Frontal cortex (tissue), 4 donors: ENCODE measurements around the gene TEK. TPM values are rescaled to one million over a fixed set of nuclear protein-coding genes. Genes with fewer than 3 reads are reported as not detected.

Experiments
- DNase-seq, 2 donors: peaks; one replicate each; pipeline ENCODE4 v3.0.0; 2012; ENCODE audit warnings: low spot score in 2 of 2
- FAIRE-seq: peaks from 2 replicates; lab custom pipeline; 2012; peaks lifted over from hg19 to GRCh38; lab: Jason Lieb, UNC
- total RNA-seq: library from RNA; depleted of rRNA; stranded (reverse); fragments of >200 nt; gene quantifications from one replicate; pipeline ENCODE4 v1.2.3, GENCODE V29; 2014
- donor health status: control.
- donor health status: control.
- donor health status: control.

TEK gene
- total RNA-seq, 1 donor from 2014 or later, result 6.9 TPM

DNA sequence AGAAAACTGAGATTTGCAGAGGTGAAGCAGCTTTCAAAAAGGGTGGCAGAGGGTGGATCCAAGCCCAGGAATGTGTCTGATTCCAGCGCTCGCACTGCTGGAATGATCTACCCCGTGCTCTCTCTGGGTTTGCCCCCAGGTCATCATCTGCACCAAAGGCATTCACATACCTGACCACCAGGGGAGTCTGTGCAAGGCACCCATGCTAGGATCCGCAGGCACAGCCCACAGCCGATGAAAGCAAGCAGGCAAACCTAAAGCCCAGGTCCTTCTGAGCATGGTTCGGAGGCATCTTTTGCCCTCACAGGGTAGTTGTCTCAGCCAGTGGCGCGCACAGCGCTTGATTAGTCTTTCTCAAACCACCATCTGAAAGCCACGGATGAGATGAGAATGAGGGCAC is 56.6 kb downstream of the TEK start:
- DNase-seq, result no peak
- no peak for FAIRE-seq

DNA sequence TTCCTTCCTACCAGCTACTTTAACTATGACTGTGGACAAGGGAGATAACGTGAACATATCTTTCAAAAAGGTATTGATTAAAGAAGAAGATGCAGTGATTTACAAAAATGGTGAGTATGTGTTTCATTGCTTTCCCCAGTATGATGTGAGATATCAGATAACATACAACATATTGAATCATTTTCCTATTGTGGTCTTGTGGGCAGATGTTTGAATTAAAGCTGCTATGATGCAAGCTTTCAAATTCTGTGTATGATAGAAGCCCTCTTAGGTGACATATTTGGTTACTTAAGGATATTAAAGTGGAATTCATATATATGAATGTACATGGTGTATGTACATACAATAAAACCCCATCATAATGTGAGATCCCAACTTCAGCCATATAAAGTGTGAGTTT is 59.5 kb downstream of the TEK start:
- no peak for DNase-seq
- FAIRE-seq, result no peak

DNA sequence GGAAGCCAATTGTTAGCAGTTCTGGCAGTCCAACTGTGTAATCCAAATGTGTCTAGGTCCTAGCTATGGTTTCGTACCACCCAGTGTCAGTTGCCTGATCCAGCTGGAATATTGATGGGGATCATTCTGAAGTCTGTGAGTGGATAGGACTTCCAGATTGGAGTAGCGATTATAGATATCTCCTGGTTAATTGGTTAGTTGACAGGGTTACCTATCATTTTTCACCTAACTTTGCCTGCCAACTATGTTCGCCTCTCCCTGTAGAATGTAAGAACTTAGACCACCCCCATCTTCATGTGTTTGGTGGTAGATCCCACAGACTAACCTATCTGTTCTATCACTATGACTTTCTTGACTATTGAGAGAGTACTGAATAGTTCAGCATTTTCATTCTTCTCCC is 59.9 kb downstream of the TEK start:
- FAIRE-seq (no peak), DNase-seq (no peak)

DNA sequence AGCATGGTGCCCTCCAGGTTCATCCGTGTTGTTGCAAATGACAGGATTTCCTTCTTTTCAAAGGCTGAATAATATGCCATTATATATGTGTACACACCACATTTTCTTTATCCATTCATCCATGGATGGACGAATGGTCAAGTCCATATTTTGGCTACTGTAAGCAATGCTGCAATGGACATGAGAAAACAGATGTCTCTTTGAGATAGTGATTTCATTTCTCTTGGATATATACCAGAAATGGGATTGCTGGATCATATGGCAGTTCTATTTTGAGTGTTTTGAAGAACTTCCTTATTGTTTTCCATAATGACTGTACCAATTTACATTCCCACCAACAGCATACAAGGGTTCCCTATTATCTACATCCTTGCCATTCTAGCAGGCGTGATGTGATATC is 67.9 kb downstream of the TEK start:
- FAIRE-seq, result no peak
- no peak for DNase-seq

DNA sequence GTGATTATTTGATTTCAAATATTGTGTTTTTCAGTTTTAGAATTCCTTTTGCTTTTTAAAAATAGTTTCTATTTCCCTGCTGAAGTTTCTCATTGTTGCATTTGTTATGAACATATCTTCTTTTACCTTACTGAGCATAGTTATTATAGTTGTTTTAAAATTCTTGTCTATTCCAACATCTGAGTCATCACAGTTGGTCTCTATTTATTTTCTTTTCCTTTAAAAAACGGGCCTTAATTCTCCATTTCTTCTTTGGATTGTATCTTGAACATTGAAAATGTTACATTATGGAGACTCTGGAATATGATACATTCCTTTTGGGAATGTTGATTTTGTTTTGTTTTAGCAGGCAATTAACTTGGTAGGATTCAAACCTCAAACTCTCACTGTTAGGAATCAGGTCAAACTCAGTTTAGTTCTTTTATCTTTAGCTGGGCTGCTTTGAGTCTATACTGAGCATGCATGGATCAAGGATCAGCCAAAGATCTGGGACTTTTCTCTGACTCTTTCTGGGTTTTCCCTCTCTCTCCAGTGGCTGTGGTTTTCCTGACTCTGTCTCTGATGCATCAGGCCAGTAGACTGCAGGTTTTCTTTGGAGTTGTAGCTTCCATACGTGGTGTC is 70.3 kb downstream of the TEK start:
- DNase-seq, result no peak
- no peak for FAIRE-seq

DNA sequence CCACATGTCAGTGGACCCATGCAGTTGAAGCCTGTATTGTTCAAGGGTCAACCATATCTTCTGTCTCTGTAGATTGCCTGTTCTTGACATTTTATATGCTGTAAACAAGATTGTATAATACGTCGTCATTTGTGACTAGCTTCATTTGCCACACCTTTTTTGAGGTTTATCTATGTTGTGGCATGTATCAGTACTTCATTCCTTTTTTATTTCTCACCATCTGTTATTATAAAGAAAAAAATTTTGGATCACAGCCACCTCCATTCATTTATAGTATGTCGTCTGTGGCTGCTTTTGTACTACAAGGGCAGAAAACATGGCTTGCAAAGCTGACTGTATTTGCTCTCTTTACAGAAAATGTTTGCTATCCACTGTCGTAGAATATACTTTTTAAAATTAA is 72.4 kb downstream of the TEK start:
- DNase-seq (no peak), FAIRE-seq (no peak)

DNA sequence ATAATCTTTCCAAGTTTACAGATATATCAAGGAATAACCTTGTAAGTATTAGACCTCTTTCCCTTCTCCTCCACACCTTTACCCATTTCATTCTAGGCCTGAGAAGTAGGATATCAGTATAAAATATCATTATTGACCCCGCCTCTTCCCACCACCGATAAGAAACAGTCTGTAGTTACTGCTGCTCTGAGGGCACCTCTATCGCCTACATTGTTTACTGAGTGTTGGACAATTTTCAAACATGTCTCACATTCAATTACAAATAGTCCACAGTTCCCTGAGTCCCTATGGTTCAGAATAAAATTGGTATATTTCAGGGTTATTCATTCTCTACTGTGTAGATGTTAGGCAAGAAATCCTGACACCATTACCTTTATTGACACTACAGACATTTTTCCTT is 73.4 kb downstream of the TEK start:
- FAIRE-seq, result no peak
- DNase-seq, result no peak

DNA sequence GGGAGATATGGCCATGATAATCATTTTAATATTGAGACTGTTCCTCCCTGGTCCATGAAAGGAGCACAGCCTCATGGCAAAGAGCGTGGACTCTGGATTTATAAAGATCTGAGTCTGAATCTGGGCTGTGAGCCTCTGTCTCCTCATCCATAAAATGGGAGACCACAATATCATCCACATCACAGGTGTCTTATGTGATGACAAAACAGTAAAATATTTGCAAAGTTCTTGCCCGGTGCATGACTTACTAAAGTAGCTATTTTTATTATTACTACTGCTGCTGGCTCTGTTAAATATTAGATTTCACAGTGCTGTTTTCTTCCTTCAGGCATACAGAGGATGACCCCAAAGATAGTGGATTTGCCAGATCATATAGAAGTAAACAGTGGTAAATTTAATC is 74.1 kb downstream of the TEK start:
- no peak for FAIRE-seq
- DNase-seq, result no peak

DNA sequence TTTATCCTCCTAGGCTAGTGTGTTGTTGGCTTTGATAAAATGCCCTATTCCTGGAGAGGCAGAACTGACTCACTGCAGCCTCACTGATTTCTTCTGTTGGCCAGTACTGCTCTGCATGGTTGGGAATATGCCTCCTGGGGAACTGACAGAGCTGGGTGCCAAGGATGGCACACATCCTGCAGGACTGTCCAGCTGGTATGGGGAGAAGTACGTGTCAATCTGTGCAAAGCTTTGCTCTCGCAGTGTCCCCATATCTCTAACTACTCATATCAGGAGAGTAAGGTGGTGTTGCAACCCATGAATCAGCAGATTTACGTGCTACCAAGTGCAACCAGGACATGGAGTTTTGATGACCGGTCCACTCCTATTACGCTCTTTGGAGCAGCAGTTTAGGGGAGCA is 74.7 kb downstream of the TEK start:
- DNase-seq (no peak), FAIRE-seq (no peak)

DNA sequence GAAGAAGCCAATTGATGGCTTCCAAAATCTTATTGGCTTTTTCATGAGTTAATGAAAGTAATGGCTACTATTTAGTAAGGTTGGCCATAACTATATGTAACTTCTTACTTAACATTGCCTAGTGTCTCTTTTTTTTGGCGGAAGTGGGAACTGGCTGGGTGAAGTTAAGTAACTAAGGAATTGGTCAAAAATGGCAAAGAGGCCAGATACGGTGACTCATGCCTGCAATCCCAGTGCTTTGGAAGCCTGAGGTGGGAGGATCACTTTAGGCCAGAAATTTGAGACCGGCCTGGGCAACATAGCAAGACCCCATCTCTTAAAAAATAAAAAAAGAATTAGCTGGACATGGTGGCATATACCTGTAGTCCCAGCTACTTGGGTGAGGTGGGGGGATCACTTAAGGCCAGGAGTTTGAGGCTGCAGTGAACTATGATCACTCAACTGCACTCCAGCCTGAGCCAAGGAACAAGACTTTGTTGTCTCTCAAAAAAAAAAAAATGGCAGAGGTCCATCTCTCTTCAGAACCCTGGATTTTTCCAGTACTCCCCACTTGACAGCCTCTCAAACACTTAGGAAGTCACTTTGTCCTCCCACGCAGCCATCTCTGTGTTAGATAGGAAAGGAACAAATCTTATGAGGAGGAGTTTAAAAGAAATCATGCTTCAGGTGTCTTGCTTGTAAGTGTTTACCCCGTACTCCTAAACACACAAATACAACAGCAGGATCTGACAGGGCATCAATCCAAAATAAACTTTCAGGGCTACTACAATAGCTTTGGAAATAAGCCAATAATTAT is 75.7 kb downstream of the TEK start:
- no peak for FAIRE-seq

DNA sequence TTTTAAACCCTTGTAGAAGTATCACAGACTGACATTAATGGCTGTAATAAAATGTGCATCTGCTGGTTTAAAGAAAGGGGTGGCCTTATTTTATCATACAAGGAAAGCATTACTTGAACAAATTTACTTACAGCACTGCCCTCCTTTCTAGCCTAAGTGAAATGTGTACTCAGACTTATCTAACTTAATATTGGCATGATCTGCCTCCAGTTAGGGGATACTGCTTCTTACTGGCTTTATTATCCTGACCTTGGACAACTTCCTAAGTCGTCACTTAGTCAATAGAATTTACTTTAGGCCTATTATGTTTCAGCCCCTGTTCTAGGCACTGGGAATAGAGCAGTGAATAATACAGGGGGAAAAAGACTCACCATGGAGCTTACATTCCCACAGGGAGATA is 79.4 kb downstream of the TEK start:
- DNase-seq (no peak), FAIRE-seq (no peak)

More for the DNA sequence above, 75.7 kb downstream of the TEK start:
- DNase-seq, result no peak

DNA sequence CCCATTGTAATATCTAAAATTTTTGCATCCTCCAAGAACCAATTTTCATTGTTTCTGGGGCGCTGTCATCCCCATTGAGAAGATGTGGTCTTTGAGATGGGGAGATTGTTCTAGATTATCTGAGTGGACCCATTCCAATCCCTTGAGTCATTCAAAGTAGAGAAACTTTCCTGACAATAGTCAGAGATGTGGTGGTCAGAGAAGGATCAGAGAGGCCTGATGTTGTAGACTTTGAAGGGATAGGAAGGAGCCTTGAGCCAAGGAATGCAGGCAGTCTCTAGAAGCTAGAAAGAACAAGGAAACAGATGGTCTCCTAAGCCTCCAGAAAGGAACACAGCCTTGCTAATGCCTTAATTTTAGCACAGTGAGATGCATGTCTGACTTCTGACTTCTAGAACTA is 80.4 kb downstream of the TEK start:
- FAIRE-seq, result no peak
- DNase-seq, result no peak

DNA sequence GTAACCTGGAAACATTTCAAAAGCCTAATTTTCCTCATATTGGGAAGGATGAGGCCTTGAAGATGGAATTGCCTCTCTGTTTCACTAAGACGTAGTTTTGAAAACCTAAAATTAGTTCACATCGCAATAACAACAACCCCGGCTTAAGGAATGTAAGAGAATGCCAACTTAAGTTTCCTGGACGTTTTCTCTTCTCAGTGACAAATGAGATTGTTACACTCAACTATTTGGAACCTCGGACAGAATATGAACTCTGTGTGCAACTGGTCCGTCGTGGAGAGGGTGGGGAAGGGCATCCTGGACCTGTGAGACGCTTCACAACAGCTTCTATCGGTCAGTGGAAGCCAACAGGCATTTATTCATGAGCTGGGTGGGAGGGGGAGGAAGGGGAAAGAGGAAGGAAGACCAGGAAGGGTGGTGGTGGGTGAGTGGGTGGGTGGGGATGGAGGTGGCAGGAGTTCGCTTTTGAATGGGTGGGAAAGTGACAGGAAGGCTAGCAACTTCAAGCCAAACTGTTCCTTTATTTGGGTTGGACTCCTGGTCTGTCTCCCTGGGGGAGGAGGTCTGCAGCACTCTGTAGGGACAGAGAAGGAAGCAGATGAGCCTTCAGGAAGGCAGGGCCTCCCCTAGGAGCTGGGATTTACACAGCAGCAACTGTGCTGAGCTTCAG is 83.4 kb downstream of the TEK start:
- FAIRE-seq, result no peak
- no peak for DNase-seq

DNA sequence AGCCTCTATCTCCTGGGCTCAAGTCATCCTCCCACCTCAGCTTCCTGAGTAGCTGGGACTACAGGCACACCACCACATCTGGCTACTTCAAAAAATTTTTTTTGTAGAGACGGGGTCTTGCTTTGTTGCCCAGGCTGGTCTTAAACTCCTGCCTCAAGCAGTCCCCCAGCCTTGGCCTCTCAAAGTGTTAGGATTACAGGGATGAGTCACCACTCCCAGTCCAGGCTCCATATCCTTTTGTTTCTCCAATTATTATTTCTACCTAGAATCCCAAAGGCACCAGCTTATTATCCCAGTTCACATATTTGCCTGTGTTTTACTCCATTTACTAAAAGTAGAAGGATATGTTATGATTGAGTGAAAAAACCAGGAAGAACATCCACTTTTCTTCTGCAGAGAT is 84.9 kb downstream of the TEK start:
- FAIRE-seq (no peak), DNase-seq (no peak)

DNA sequence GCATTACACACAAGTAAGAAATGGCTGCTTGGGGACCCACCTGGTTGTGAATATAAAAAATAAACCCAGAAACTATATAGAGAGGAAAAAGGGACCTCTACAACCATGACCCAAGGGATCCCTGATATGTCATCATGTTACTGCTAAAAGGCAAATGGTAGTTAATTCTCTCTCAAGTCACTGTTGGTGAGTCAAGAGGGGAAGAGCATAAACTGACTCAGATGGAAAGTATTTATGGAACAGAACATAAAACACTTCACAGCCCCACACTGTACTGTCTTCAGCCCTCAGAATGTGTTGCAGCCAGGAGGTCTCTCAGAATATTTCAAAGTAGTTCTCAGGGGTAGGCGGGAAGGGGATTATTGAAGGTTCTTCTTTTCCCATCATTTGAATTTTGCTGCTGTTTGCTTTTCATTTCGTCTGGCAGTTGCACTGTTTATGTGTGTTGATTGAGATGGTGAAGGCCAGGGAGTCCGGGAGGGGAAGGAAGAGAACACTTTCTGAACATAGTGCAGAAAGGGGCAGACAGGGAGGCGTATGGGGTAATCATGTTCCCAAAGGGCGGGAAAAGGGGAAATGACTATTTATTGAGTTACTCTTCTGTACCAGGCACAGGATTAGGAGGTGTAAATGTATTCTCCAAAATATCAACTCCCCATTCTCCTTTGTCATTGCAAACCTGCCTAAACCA is 85.5 kb downstream of the TEK start:
- DNase-seq (no peak), FAIRE-seq (no peak)

DNA sequence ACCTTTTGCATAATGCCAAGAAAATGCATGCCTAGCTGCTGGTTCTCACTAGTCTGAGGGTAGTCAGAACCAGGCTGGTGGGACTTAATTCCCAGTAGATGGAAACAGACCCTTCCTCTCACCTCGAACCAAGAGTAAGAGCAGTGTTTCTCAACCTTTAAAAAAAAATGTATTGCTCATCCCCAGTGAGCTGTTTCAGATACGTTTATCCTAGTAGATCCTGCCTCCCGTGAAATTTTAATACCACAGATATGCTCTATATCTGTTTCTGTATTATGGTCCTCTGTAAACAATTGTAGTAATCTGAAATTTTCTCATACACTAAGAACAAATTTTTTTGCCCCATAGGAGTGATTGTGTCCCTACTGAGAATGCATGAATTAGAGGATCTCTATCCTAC is 86.2 kb downstream of the TEK start:
- FAIRE-seq (no peak), DNase-seq (no peak)

DNA sequence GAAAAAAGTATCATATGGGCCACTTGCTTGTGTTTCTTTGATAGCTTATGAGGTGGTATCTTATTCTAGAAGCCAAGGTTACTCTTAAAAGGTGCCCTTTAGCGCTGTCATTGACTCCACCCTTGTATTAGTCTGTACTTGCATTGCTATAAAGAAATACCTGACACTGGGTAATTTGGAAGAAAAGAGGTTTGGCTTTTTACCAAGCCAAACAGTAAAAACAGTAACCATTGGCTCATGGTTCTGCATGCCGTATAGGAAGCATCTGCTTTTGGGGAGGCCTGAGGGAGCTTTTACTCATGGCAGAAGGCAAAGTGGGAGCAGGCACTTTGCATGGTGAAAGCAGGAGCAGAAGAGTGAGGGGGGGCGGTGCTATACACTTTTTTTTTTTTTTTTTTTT is 87.4 kb downstream of the TEK start:
- DNase-seq, result no peak
- FAIRE-seq, result no peak

DNA sequence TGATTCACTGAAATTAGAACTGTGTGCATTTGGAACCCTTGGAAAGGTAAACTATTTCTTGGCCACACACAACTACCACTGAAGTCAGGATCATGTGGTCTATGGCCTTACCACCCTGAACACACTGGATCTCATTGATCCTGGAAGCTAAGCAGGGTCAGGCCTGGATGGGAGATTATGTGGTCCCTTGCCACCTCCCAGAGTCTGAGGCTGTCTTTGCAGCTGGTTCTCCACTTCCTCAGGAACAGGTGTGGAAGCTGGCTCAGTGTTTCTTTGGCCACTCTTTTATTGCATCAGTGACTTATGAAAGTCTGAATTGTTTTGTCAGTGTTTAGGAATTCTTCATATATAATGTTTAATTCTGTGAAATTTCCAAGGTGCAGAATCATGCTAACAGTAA is 89.2 kb downstream of the TEK start:
- FAIRE-seq (no peak), DNase-seq (no peak)

DNA sequence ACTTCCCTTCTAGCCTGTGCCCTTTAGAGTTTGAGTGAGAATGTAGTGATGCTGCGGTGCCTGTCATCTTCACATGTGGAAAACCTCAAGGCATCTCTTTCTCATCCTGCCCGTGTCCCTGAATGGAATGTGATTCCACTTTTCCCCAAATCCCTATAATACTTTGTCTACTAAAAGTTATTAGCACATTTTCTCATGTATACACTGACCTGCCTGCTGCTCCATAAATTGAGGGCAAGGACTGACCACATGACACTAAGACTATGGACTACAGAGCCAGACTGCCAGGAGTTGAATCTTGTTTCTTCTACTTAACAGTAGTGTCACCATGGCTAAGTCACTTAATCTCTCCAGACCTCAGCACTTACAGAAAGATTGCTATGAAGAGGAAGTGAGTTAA is 93.0 kb downstream of the TEK start:
- FAIRE-seq (no peak), DNase-seq (no peak)

DNA sequence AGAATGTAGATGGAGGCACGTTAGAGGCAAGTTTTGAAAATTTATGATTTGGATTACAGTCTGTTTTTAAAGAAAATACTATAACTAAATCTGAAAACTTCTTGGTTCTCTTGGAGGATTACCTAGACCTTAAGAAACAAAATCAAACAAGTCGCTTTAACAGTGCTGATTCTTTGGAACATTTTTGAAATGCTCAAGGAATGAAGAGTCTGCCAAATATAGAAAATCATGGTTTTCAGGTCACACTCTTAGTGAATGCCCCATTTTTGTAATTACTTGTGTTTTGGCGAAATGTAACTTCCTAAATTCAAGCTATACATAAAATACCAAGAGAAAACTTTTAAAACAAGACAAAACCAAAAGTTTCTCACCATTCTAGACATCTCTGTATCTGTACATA is 94.8 kb downstream of the TEK start:
- FAIRE-seq (no peak), DNase-seq (no peak)

DNA sequence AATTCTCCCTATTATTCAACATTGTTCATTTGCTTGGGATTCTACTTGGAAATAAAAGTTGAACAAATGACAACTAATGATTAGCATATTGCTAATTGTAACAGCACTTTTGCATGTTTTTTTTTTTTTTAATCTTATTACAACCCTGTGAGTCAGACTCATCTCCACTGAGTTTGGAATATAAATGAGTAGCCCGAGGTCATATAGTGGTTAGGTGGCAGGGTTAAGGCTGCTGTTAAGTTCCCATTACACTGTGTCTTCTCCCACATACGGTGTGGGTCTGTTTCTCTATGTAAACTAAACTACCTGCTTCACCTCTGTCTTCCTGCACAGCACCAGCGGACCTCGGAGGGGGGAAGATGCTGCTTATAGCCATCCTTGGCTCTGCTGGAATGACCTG is 95.6 kb downstream of the TEK start:
- FAIRE-seq (no peak), DNase-seq (no peak)
